Measurements from ENCODE around the gene PRR15.

The PRR15 gene

GRCh38 chr7:29572558-29572957 lies 8.9 kb downstream of the PRR15 start:
- no peak for DNase-seq

- no peak for DNase-seq
Observed at GRCh38 chr7:29573567-29573966, 9.9 kb downstream of the PRR15 start.

GRCh38 chr7:29574659-29575058 lies 11.0 kb downstream of the PRR15 start:
- no peak for DNase-seq

GRCh38 chr7:29587195-29587808 lies 23.7 kb downstream of the PRR15 start:
- DNase-seq, result no peak

GRCh38 chr7:29588212-29588611 lies 24.6 kb downstream of the PRR15 start:
- DNase-seq, result no peak

GRCh38 chr7:29588900-29589696 lies 25.5 kb downstream of the PRR15 start:
- peak; percentile 25 for DNase-seq

- no peak for DNase-seq
Observed at GRCh38 chr7:29592866-29593265, 29.2 kb downstream of the PRR15 start.

- DNase-seq, result no peak
Observed at GRCh38 chr7:29593459-29593858, 29.8 kb downstream of the PRR15 start.

GRCh38 chr7:29596593-29597178 lies 33.1 kb downstream of the PRR15 start:
- no peak for DNase-seq

- no peak for DNase-seq
Observed at GRCh38 chr7:29597266-29597665, 33.6 kb downstream of the PRR15 start.

GRCh38 chr7:29598137-29598536 lies 34.5 kb downstream of the PRR15 start:
- no peak for DNase-seq

GRCh38 chr7:29598613-29599012 lies 35.0 kb downstream of the PRR15 start:
- no peak for DNase-seq

GRCh38 chr7:29599026-29599425 lies 35.4 kb downstream of the PRR15 start:
- DNase-seq, result no peak

- no peak for DNase-seq
Observed at GRCh38 chr7:29600661-29601060, 37.0 kb downstream of the PRR15 start.

GRCh38 chr7:29604052-29604451 lies 40.4 kb downstream of the PRR15 start:
- no peak for DNase-seq

GRCh38 chr7:29604702-29605101 lies 41.1 kb downstream of the PRR15 start:
- no peak for DNase-seq

- no peak for DNase-seq
Observed at GRCh38 chr7:29605671-29606070, 42.0 kb downstream of the PRR15 start.

- no peak for DNase-seq
Observed at GRCh38 chr7:29606287-29606721, 42.7 kb downstream of the PRR15 start.

GRCh38 chr7:29606830-29607229 lies 43.2 kb downstream of the PRR15 start:
- DNase-seq, result no peak

- DNase-seq, result no peak
Observed at GRCh38 chr7:29607259-29607658, 43.6 kb downstream of the PRR15 start.

- DNase-seq, result no peak
Observed at GRCh38 chr7:29607889-29608288, 44.3 kb downstream of the PRR15 start.

- DNase-seq, result no peak
Observed at GRCh38 chr7:29609162-29610037, 45.8 kb downstream of the PRR15 start.

- no peak for DNase-seq
Observed at GRCh38 chr7:29610086-29610485, 46.5 kb downstream of the PRR15 start.
